ENCODE results near the gene SERPINC1. TPM values are rescaled to one million over a fixed set of nuclear protein-coding genes. Genes with fewer than 3 reads are reported as not detected.

The SERPINC1 gene
- total and polyA plus RNA-seq, 2 of the 8 experiments (the other 6 are each of a cell fraction or from before 2014, with no cell fraction given), result 0.08 TPM; not detected in 1

GRCh38 chr1:173867753-173868265 lies 49.3 kb downstream of the SERPINC1 start, which contains the start of gene GAS5:
GAS5 (minus strand) TSS chr1:173867989.
- POLR2A ChIA-PET (ENCODE audit: partially characterized antibody), result interaction anchor here (0.6 to 13.3 kb wide), 100 partner anchors 8 to 1335 kb away, joined by 3 to 475 read pairs (median 4); partner anchors contain the start of genes CENPL, DARS2, KLHL20 and PRDX6
- TF ChIP-seq KDM1A (IDR thresholded peaks at IDR 0.05; ENCODE audit: borderline replicate concordance, low read length) (no peak), SIRT6 (IDR thresholded peaks at IDR 0.05; ENCODE audit: low read length) (no peak), TBP (IDR thresholded peaks at IDR 0.05; ENCODE audit: low read depth, low read length) (peak; percentile 99), BRCA1 (IDR thresholded peaks at IDR 0.05; ENCODE audit: low read depth, low read length) (peak; percentile 27; the same call in 1 of the 2 replicates), POLR2AphosphoS5 (IDR thresholded peaks at IDR 0.05; ENCODE audit: low read depth, low read length) (peak; percentile 98), NRF1 (IDR thresholded peaks at IDR 0.05; ENCODE audit: low read depth, low read length) (no peak; the same call in 1 of the 2 replicates), NANOG (IDR thresholded peaks at IDR 0.05; ENCODE audit: insufficient read depth, low read depth, low read length, poor library complexity, severe bottlenecking) (no peak), CBX8 (IDR thresholded peaks at IDR 0.05; ENCODE audit: borderline replicate concordance, low read depth, low read length) (no peak), ATF3 (IDR thresholded peaks at IDR 0.05; ENCODE audit: insufficient read depth, low read depth, low read length) (peak; percentile 41; the same call in 1 of the 2 replicates), HDAC6 (IDR thresholded peaks at IDR 0.05; ENCODE audit: low read depth, low read length) (no peak)
- TF ChIP-seq, protein P1, sequence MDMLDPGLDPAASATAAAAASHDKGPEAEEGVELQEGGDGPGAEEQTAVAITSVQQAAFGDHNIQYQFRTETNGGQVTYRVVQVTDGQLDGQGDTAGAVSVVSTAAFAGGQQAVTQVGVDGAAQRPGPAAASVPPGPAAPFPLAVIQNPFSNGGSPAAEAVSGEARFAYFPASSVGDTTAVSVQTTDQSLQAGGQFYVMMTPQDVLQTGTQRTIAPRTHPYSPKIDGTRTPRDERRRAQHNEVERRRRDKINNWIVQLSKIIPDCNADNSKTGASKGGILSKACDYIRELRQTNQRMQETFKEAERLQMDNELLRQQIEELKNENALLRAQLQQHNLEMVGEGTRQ (IDR thresholded peaks at IDR 0.05; ENCODE audit: low read length), result peak; percentile 88

More at GRCh38 chr1:173867753-173868265, 49.3 kb downstream of the SERPINC1 start, which contains the start of gene GAS5:
- Histone ChIP-seq H3K23ac (ENCODE audit: insufficient read length) (no peak within 1 kb of the TSS), H3K23me2 (ENCODE audit: low read depth, low read length) (peaks cover 3% of the 10 kb centered on the region), H3K4me3 (ENCODE audit: extremely low read depth in 1 of 4, insufficient read depth in 2 of 4, low read depth in 3 of 4, low read length in 4 of 4) (peak within 1 kb of the TSS; percentile 90 to 100 (median 92)), H3K9ac (replicated peaks in 1 of 4; ENCODE audit: extremely low read depth in 1 of 4, low read depth in 3 of 4, low read length in 3 of 4) (peak within 1 kb of the TSS; percentile 97 to 99 (median 97)), H2BK15ac (ENCODE audit: low read length) (no peak within 1 kb of the TSS), H3K79me2 (ENCODE audit: control insufficient read depth in 1 of 2, insufficient read depth in 2 of 2, low read length in 2 of 2) (peaks cover 0 to 52% of the 10 kb centered on the region in 2 experiments; a peak in 3 of 4 replicates), H3K79me1 (ENCODE audit: low read depth, low read length) (no peaks in the 10 kb centered on the region; the same call in 1 of the 2 replicates), H3K14ac (ENCODE audit: insufficient read length) (no peak within 1 kb of the TSS), H4K91ac (replicated peaks; ENCODE audit: insufficient read length, low read length) (peak within 1 kb of the TSS; percentile 86), H2BK12ac (ENCODE audit: low read depth, low read length) (peak within 1 kb of the TSS; percentile 70), H3K56ac (replicated peaks; ENCODE audit: insufficient read length, low read depth, low read length) (peak within 1 kb of the TSS; percentile 78), H2BK120ac (replicated peaks; ENCODE audit: low read depth, low read length) (peak within 1 kb of the TSS; percentile 58), H3K18ac (ENCODE audit: extremely low read depth, low read length) (peak within 1 kb of the TSS; percentile 98), H2BK5ac (ENCODE audit: low read depth, low read length) (peak within 1 kb of the TSS; percentile 98), H4K8ac (ENCODE audit: extremely low read depth, insufficient read depth, low read length) (peak within 1 kb of the TSS; percentile 96), H2AK5ac (ENCODE audit: low read depth, low read length) (peak within 1 kb of the TSS; percentile 98; the same call in 1 of the 2 replicates), H2BK20ac (ENCODE audit: low read length) (no peak within 1 kb of the TSS), H3K27me3 (replicated peaks in 1 of 4; ENCODE audit: control insufficient read depth in 3 of 4, extremely low read depth in 1 of 4, insufficient read depth in 3 of 4, low read length in 3 of 4) (no peaks in the 10 kb centered on the region), H4K20me1 (replicated peaks in 1 of 2; ENCODE audit: control insufficient read depth in 1 of 2, insufficient read depth in 2 of 2, low read length in 2 of 2) (peaks cover 7 to 11% of the 10 kb centered on the region in 2 experiments), H3K4me2 (ENCODE audit: insufficient read depth in 1 of 2, low read depth in 2 of 2, low read length in 2 of 2) (peak within 1 kb of the TSS; percentile 83 to 95), H3K4me1 (replicated peaks in 1 of 4; ENCODE audit: control insufficient read depth in 3 of 4, insufficient read depth in 4 of 4, low read length in 3 of 4) (peaks cover 2 to 10% (median 4%) of the 10 kb centered on the region in 4 experiments; a peak in 5 of 7 replicates), H3K36me3 (ENCODE audit: control insufficient read depth in 2 of 4, insufficient read depth in 4 of 4, low read length in 3 of 4) (peaks cover 29 to 56% (median 43%) of the 10 kb centered on the region in 4 experiments), H4K5ac (ENCODE audit: insufficient read length, low read depth, low read length) (peak within 1 kb of the TSS; percentile 80), H3K4ac (replicated peaks; ENCODE audit: insufficient read length, low read depth, low read length) (peak within 1 kb of the TSS; percentile 79), H3K27ac (ENCODE audit: low read depth, low read length) (peak within 1 kb of the TSS; percentile 93), H3K9me3 (ENCODE audit: insufficient read depth in 2 of 2, low read depth in 1 of 2, low read length in 1 of 2) (no peaks in the 10 kb centered on the region), H2AFZ (ENCODE audit: low read length) (peak within 1 kb of the TSS; percentile 74; the same call in 1 of the 2 replicates)
- CTCF ChIA-PET (ENCODE audit: partially characterized antibody), result interaction anchor here (0.6 to 1.5 kb wide), 3 partner anchors 46 to 890 kb away, joined by 3 to 5 read pairs (median 3); no protein-coding TSS in a partner anchor
- FAIRE-seq, result peak; percentile 82
- 2% methylated on average over 27 of the region's 30 CpGs; no CpG with 5 or more reads in 1 of the 2 experiments for WGBS, 2 experiments (ENCODE audit: extremely low coverage in 1 of 2, insufficient coverage in 1 of 2, insufficient read length in 1 of 2, insufficient replicate concordance in 2 of 2, low coverage in 1 of 2, low lambda C conversion rate in 2 of 2, missing lambda C conversion rate in 1 of 2)
- peak; percentile 96 to 100 for DNase-seq (ENCODE audit: low read depth in 1 of 2, low spot score in 2 of 2)

Data from H1 (cell line).